SJCRH30 (cell line): ENCODE measurements around the gene COQ10B. TPM values are rescaled to one million over a fixed set of nuclear protein-coding genes. Genes with fewer than 3 reads are reported as not detected.
"Not testable (repeated sequence)": the region's sequence is repeated elsewhere in the genome, so short reads cannot be mapped to it uniquely, and the experiment has no call there.

Source experiments
- DNase-seq, 2 experiments: peaks; one replicate each; pipeline ENCODE4 v3.0.0-alpha.2; 2015 to 2020
- H3K27ac ChIP-seq: fragments of 250-450 bp; sonication (Bioruptor Pico); 2 replicates; pipeline ENCODE4 v1.5.1; 2020; ENCODE audit warnings: mild to moderate bottlenecking, moderate library complexity
- H3K27me3 ChIP-seq: fragments of 250-450 bp; sonication (Bioruptor Pico); 2 replicates; pipeline ENCODE4 v1.5.1; 2020; ENCODE audit warnings: mild to moderate bottlenecking, moderate library complexity
- H3K36me3 ChIP-seq: fragments of 250-450 bp; sonication (Bioruptor Pico); 2 replicates; pipeline ENCODE4 v1.5.1; 2020; ENCODE audit warnings: mild to moderate bottlenecking, moderate library complexity
- H3K4me1 ChIP-seq: fragments of 250-450 bp; sonication (Bioruptor Pico); 2 replicates; pipeline ENCODE4 v1.5.1; 2020; ENCODE audit warnings: mild to moderate bottlenecking, moderate library complexity
- H3K4me3 ChIP-seq: fragments of 250-450 bp; sonication (Bioruptor Pico); 2 replicates; pipeline ENCODE4 v1.5.1; 2020; ENCODE audit warnings: mild to moderate bottlenecking, moderate library complexity
- H3K9me3 ChIP-seq: fragments of 250-450 bp; sonication (Bioruptor Pico); replicated peaks from 2 replicates; pipeline ENCODE4 v1.5.1; 2020; ENCODE audit warnings: mild to moderate bottlenecking, moderate library complexity
- total RNA-seq: library from RNA; depleted of rRNA; stranded (reverse); fragments of >200 nt; shearing (Covaris generic); gene quantifications from 2 replicates; pipeline ENCODE4 v1.2.3, GENCODE V29; 2014; rRNA removed

COQ10B gene
- total RNA-seq = 18.1 TPM in 2 replicates

DNA sequence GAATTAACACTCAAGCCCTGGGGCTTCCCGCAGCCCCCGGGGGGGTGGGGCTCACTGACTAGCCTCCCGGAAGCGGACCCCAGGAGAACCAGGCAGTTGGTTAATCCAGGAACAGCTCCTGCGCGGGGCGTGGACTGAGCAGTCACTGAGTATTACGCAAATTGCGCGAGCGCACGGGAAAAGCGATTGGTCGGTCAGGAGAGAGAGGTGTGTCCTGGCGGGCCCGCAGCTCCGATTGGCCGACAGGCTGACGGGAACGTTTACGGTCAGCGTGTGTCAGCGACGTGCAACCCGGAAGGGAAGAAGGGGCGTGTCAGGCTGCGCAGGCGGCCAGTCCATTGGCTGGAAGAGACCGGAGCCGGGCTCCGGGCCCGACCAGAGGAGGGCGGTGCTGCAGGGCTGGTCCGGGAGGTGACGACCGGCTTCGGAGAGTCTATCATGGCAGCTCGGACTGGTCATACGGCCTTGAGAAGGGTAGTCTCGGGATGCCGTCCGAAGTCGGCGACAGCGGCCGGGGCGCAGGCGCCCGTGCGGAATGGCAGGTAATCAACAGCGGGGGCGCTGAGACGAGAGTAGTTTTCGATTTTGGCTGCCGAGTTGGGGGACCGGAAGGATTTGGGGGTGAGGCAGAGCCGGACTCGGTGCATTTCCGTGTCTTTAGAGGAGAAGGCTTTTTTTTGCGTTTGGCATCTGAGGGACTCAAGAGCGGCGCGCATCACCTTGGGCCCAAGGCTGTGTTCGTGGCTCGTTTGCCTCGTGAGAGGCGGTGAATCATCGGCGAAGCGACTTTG is at the start of gene COQ10B:
Gene COQ10B (plus strand): TSS at position 430 of the 791 bp plus-strand sequence. CDS start 9 bp downstream, at position 439.
- H3K27ac ChIP-seq = peak within 1 kb of the TSS; percentile 78
- H3K36me3 ChIP-seq = 0 out of 2 replicates have a peak, but pooled peaks cover 2% of the 10 kb centered on the region
- DNase-seq = peak; percentile 98 to 99
- H3K27me3 ChIP-seq = no peaks in the 10 kb centered on the region
- no peaks in the 10 kb centered on the region for H3K9me3 ChIP-seq
- peak within 1 kb of the TSS; percentile 81 for H3K4me3 ChIP-seq
- peaks cover 4% of the 10 kb centered on the region; the same call in 1 of the 2 replicates for H3K4me1 ChIP-seq

GRCh38 chr2:197405582-197405981 is 47.8 kb upstream of the COQ10B start:
- Histone ChIP-seq H3K36me3 (peaks cover 98% of the 10 kb centered on the region), H3K4me1 (no peaks in the 10 kb centered on the region; the same call in 1 of the 2 replicates), H3K27me3 (no peaks in the 10 kb centered on the region), H3K9me3 (no peaks in the 10 kb centered on the region), H3K27ac (no peak overlapping the region), H3K4me3 (no peak overlapping the region)
- no peak for DNase-seq

DNA sequence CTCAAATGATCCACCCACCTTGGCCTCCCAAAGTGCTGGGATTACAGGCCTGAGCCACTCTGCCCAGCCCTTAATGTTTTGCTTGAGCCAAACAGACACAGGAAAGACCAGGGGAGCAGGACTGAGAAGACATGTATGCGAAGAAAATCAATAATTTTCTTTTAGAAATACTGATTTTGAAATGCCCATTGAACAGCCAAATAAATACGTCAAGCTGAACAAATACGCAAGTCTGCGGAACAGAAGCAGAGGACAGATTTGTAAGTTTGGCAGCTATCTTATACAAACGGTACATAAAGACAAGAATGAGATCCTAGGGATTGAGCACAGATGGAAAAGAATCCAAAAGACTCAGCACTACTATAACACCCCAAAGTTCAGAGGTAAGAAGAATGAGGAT is 39.3 kb upstream of the COQ10B start:
- no peak for DNase-seq
- no peak overlapping the region for H3K27ac ChIP-seq
- no peak overlapping the region for H3K4me3 ChIP-seq
- H3K4me1 ChIP-seq = no peaks in the 10 kb centered on the region
- H3K27me3 ChIP-seq = no peaks in the 10 kb centered on the region
- peaks cover 87% of the 10 kb centered on the region for H3K36me3 ChIP-seq
- no peaks in the 10 kb centered on the region for H3K9me3 ChIP-seq

GRCh38 chr2:197414515-197414914 is 38.8 kb upstream of the COQ10B start:
- H3K4me1 ChIP-seq = no peaks in the 10 kb centered on the region
- H3K36me3 ChIP-seq = peaks cover 87% of the 10 kb centered on the region
- H3K27me3 ChIP-seq = no peaks in the 10 kb centered on the region
- H3K27ac ChIP-seq = no peak overlapping the region
- no peaks in the 10 kb centered on the region for H3K9me3 ChIP-seq
- no peak for DNase-seq
- H3K4me3 ChIP-seq = no peak overlapping the region

DNA sequence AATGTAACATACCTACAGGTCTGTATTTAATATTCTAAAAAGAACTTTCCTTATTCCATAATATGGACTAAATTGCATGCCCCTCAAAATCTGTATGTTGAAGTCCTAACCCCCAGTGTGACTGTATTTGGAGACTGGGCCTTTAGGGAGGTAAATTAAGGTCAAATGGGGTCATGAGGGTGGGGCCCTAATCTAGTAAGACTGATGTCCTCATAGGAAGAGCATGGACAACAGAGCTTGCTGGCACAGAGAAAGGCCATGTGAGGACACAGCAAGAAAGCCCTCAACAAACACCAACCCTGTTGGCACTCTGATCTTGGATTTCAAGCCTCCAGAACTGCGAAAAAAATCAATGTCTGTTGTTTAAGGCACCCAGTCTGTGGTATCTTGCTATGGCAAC is 37.1 kb upstream of the COQ10B start:
- no peaks in the 10 kb centered on the region for H3K4me1 ChIP-seq
- peaks cover 87% of the 10 kb centered on the region for H3K36me3 ChIP-seq
- no peak overlapping the region for H3K27ac ChIP-seq
- no peaks in the 10 kb centered on the region for H3K27me3 ChIP-seq
- H3K4me3 ChIP-seq = no peak overlapping the region
- H3K9me3 ChIP-seq = no peaks in the 10 kb centered on the region
- no peak for DNase-seq

GRCh38 chr2:197419438-197419837 is 33.9 kb upstream of the COQ10B start:
- H3K27ac ChIP-seq = no peak overlapping the region
- H3K4me3 ChIP-seq = no peak overlapping the region
- H3K36me3 ChIP-seq = peaks cover 74% of the 10 kb centered on the region
- H3K4me1 ChIP-seq = no peaks in the 10 kb centered on the region
- no peak for DNase-seq
- H3K9me3 ChIP-seq = no peaks in the 10 kb centered on the region
- H3K27me3 ChIP-seq = no peaks in the 10 kb centered on the region

DNA sequence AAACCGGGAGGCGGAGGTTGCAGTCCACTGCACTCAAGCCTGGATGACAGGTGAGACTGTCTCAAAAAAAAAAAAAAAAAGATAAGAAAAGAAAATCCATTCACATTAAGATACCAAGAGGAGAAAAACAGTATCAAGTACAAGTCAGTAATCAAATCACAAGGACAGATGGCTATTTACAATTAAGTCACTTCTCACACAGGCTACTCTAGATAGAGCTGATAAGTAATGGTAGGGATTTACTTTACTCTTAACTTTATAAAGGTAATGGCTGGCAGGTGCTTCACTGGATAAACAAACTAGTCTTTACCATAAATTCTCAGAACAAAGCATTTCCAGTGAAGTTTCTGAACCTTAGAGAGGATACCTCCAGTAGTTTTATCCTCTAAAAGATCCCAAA is 30.0 kb upstream of the COQ10B start:
- peaks cover 48% of the 10 kb centered on the region for H3K36me3 ChIP-seq
- no peaks in the 10 kb centered on the region for H3K27me3 ChIP-seq
- H3K4me1 ChIP-seq = no peaks in the 10 kb centered on the region
- DNase-seq = no peak
- no peaks in the 10 kb centered on the region for H3K9me3 ChIP-seq
- H3K4me3 ChIP-seq = no peak overlapping the region
- no peak overlapping the region for H3K27ac ChIP-seq

DNA sequence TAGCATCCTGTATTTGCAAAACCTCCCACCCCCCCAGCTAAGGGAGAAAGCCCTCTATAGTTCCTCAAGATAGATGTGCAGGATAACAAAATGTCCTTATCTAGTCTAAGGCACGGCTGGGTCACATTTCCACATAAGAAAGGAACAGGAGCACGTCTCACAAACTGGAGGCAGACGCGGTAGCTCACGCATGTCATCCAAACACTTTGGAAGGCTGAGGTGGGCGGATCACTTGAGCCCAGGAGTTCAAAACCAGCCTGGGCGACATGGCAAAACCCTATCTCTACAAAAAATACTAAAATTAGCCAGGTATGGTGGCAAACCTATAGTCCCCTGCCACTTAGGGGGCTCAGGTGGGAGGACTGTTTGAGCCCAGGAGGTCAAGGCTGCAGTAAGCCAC is 27.8 kb upstream of the COQ10B start:
- Histone ChIP-seq H3K27me3 (no peaks in the 10 kb centered on the region), H3K9me3 (no peaks in the 10 kb centered on the region), H3K36me3 (peaks cover 32% of the 10 kb centered on the region), H3K27ac (no peak overlapping the region), H3K4me1 (no peaks in the 10 kb centered on the region), H3K4me3 (no peak overlapping the region)
- no peak for DNase-seq

GRCh38 chr2:197426723-197427603 is 26.4 kb upstream of the COQ10B start:
- H3K4me3 ChIP-seq = no peak overlapping the region

DNA sequence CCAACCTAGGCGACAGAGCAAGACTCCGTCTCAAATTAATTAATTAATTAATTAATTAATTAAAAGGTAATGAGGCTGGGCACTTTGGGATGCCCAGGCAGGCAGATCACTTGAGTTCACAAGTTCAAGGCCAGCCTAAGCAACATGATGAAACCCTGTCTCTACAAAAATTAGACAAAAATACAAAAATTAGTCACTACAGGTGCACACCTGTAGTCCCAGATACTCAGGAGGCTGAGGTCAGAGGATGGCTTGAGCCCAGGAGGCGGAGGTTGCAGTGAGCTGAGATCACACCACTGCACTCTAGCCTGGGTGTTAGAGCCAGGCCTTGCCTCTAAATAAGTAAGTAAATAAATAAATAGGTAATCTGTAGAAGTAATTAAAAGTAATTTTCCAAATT is 25.4 kb upstream of the COQ10B start:
- peaks cover 18% of the 10 kb centered on the region; the same call in 1 of the 2 replicates for H3K36me3 ChIP-seq
- no peaks in the 10 kb centered on the region for H3K27me3 ChIP-seq
- H3K27ac ChIP-seq = no peak overlapping the region
- H3K4me1 ChIP-seq = 0 out of 2 replicates have a peak, but pooled peaks cover 2% of the 10 kb centered on the region
- no peaks in the 10 kb centered on the region for H3K9me3 ChIP-seq
- H3K4me3 ChIP-seq = no peak overlapping the region
- DNase-seq = no peak

More at GRCh38 chr2:197426723-197427603, 26.4 kb upstream of the COQ10B start:
- no peaks in the 10 kb centered on the region for H3K4me1 ChIP-seq
- H3K9me3 ChIP-seq = no peaks in the 10 kb centered on the region
- no peak overlapping the region for H3K27ac ChIP-seq
- peaks cover 18% of the 10 kb centered on the region; the same call in 1 of the 2 replicates for H3K36me3 ChIP-seq
- no peaks in the 10 kb centered on the region for H3K27me3 ChIP-seq
- no peak for DNase-seq

DNA sequence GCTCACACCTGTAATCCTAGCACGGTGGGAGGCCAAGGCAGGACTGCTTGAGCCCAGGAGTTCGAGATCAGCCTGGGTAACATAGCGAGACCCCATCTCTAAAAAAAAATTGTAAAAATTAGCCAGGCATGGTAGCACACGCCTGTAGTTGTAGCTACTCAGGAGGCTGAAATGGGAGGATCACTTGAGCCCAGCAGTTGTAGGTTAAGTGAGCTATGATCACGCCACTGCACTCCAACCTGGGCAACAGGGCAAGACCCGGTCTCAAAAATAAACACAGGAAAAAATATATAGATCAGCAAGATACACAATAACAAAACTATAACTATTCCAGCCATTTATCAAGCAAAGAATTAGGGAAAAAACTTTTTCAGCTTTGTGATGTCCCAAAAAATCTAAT is 21.5 kb upstream of the COQ10B start:
- H3K27me3 ChIP-seq = no peaks in the 10 kb centered on the region
- DNase-seq = no peak
- no peak overlapping the region for H3K27ac ChIP-seq
- no peaks in the 10 kb centered on the region for H3K9me3 ChIP-seq
- no peak overlapping the region for H3K4me3 ChIP-seq
- H3K4me1 ChIP-seq = 0 out of 2 replicates have a peak, but pooled peaks cover 5% of the 10 kb centered on the region
- H3K36me3 ChIP-seq = peaks cover 10% of the 10 kb centered on the region; the same call in 1 of the 2 replicates

GRCh38 chr2:197432527-197432926 is 20.8 kb upstream of the COQ10B start:
- not testable (repeated sequence) for DNase-seq, H3K36me3 ChIP-seq, H3K9me3 ChIP-seq, H3K27me3 ChIP-seq, H3K4me3 ChIP-seq, H3K4me1 ChIP-seq, H3K27ac ChIP-seq

DNA sequence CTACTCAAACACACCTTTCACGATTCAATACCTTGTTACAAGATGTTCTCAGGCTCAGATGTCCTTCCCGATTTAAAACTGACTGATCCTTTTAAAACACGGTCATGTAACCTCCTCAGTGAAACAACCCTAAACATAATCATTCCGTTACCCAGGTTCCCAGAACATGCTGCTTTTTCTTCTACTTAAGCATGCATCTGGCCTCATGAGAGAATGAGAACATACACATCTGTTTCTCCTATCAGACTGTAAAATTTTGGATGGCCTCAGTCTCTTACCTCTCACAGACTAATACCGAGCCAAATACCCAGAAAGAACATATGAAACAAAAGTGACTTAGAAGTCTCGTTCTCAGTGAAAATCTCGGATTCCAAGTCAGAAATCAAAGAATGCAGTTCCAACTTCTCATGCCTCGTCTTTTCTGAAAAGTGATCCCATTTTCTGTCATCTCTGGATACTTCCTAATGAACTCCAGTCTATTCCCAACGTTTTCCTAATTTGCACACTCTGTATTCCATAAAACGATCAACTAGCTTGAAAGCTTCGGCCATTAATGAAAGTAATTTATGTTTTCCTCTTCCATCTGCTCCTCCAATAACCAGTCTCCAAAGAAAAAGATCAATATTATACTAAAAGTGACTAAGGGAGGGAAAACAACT is 19.4 kb upstream of the COQ10B start:
- no peaks in the 10 kb centered on the region for H3K27me3 ChIP-seq
- peaks cover 5% of the 10 kb centered on the region; the same call in 1 of the 2 replicates for H3K36me3 ChIP-seq
- H3K4me1 ChIP-seq = 0 out of 2 replicates have a peak, but pooled peaks cover 5% of the 10 kb centered on the region
- peak overlapping the region; percentile 89 for H3K4me3 ChIP-seq
- DNase-seq = peak in 1 of 2 experiments; percentile 11
- H3K9me3 ChIP-seq = no peaks in the 10 kb centered on the region
- peak overlapping the region; percentile 96 for H3K27ac ChIP-seq
